Omental fat pad (tissue), 4 donors: ENCODE results near the gene BLOC1S1. TPM values are rescaled to one million over a fixed set of nuclear protein-coding genes. Genes with fewer than 3 reads are reported as not detected.
A peak's percentile ranks its signal among the peaks of the same experiment; 100 is the strongest.

Experiments used
- ATAC-seq: fragments of 150-250 bp; one replicate; pipeline ENCODE4 v1.9.1; 2016; ENCODE audit warnings: mild to moderate bottlenecking, moderate library complexity; ENCODE audit not compliant: low FRiP score
- DNase-seq: peaks from one replicate; pipeline ENCODE4 v3.0.0-alpha.2; 2019; ENCODE audit warnings: low spot score
- total RNA-seq, 4 donors: library from RNA; depleted of rRNA; stranded (reverse); fragments of >200 nt; gene quantifications; one replicate each; pipeline ENCODE4 v1.1.0, GENCODE V29; 2016
- TF ChIP-seq, protein P1 (sequence below), 3 donors: fragments of 450-650 bp; IDR thresholded peaks; one replicate each; pipeline ENCODE4 v1.5.1; 2016 to 2017; ENCODE audit warnings: antibody characterized with exemption in 3 of 3, mild to moderate bottlenecking in 3 of 3, moderate library complexity in 2 of 3

BLOC1S1 gene
- total RNA-seq, 4 donors from 2014 or later = 168 to 247 (median 213) TPM

- ATAC-seq = no peak
- DNase-seq = no peak
These were observed 26.3 kb downstream of the BLOC1S1 start for GRCh38 chr12:55741931-55742680.

GRCh38 chr12:55742719-55743405, 27.0 kb downstream of the BLOC1S1 start, which contains the start of gene GDF11:
TSS of gene GDF11 (plus strand) at chr12:55743122. CDS start at chr12:55743317, 195 bp downstream.
- DNase-seq (no peak), ATAC-seq (peak; percentile 73)
- TF ChIP-seq, protein P1, sequence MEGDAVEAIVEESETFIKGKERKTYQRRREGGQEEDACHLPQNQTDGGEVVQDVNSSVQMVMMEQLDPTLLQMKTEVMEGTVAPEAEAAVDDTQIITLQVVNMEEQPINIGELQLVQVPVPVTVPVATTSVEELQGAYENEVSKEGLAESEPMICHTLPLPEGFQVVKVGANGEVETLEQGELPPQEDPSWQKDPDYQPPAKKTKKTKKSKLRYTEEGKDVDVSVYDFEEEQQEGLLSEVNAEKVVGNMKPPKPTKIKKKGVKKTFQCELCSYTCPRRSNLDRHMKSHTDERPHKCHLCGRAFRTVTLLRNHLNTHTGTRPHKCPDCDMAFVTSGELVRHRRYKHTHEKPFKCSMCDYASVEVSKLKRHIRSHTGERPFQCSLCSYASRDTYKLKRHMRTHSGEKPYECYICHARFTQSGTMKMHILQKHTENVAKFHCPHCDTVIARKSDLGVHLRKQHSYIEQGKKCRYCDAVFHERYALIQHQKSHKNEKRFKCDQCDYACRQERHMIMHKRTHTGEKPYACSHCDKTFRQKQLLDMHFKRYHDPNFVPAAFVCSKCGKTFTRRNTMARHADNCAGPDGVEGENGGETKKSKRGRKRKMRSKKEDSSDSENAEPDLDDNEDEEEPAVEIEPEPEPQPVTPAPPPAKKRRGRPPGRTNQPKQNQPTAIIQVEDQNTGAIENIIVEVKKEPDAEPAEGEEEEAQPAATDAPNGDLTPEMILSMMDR (IDR thresholded peaks at IDR 0.05) = no peak

More at GRCh38 chr12:55741931-55742680, 26.3 kb downstream of the BLOC1S1 start:
- TF ChIP-seq, protein P1 (IDR thresholded peaks at IDR 0.05) = no peak

DNA sequence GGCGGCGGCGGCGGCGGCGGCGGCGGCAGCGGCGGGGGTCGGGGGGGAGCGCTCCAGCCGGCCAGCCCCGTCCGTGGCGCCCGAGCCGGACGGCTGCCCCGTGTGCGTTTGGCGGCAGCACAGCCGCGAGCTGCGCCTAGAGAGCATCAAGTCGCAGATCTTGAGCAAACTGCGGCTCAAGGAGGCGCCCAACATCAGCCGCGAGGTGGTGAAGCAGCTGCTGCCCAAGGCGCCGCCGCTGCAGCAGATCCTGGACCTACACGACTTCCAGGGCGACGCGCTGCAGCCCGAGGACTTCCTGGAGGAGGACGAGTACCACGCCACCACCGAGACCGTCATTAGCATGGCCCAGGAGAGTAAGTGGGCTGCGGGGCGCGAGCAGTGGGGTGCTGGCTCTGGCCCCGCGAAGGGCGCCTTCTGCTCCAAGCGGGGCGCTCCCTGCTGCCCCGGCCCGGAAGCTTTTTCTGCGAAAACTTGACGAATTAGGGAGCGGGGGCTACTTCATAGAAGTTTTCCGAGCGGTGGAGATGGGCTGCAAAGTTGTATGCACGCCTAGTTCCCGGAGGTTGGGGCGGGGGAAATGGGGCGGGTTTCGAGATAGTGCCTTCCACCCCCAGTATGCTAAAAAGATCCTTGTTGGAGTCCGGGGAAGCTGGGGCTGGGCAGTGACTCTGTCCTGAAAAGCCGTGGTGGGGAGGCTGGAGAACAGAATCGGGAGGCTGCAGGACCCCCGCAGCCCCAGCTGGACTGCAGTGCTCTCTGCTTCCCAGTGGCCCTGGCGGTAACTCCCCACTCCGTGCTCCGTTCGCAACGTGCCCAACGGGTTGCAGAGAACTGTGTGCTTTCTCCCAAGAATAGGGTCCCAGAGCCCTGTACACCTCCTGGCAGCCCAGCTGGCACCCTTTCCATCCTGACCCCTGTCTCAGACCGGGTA, 27.8 kb downstream of the BLOC1S1 start:
- TF ChIP-seq, protein P1 (IDR thresholded peaks at IDR 0.05) = no peak
- ATAC-seq = peak; percentile 33
- no peak for DNase-seq

DNA sequence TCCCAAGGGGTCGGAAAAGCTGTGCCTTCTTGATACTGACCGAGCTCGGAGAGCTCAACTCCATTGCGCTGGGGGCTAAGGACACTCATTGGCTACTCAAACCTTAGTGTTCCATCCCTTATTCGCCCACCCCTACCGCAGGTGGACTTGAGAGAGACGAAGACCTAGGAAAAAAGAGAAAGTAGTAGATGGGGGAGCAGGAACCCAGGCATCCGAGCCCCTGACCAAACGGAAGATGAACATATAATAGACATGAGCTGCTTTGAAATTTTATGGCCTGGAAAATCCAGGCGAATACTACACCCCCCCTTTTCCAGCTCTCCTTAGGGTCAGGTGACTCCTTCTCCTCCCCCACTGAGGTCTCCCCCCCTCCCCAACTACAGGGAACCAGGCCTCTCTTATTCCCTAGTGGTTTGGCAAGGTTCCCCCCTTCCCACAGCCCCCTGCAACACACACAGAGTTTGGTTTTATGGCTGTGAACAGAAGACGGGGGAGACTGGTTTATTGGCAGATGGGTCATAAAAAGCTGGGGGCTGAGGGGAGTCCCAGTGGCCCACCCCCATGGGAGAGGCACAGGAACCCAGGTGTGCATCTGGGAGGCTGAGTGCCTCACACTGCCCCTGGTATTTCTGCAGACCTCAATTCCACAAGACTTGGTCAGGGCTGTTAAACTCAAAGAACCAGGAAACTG, 28.6 kb downstream of the BLOC1S1 start:
- ATAC-seq (no peak), DNase-seq (no peak)
- TF ChIP-seq, protein P1 (IDR thresholded peaks at IDR 0.05) = no peak

DNA sequence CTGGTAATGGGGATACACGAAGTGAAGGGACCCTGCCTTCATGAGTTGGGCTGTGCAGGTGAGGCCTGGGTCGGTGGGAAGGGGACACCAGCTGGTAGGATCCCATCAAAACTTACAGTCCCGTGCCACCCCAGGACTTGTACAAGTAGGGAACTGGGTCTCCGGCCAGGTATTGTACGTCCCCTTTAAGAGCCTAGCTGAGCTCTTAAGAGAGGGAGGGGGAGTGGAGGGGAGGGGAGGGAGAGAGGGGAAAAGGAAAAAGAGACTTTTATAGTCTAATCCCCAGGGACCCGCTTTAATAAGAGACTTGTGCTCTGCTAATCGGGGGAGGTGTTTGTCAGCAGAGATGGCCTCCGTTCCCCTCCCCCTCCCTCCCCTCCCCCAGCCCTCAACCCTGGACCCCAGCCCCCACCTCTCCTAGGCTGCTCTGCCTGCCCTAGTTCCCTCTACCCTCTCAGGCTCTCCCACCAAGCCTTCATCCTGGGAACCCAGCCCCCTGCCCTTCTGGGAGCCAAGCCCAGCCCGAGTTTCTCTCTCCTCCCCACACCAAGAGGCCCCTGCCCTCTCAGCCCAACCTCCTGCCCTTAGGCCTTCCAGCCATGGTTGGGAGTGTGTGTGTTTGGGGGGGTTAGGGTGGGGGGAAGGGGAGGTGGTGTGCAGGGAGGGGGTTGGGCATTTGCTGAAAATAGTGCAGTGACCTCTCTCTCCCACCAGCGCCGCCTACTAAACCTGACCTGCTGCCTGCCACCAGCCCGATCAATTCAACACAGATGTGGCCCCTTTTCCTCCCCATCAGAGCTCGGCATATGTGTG, 29.7 kb downstream of the BLOC1S1 start:
- TF ChIP-seq, protein P1 (IDR thresholded peaks at IDR 0.05) = no peak
- DNase-seq = no peak
- no peak for ATAC-seq
